A549 (cell line): ENCODE measurements around the gene OSBPL3. TPM values are rescaled to one million over a fixed set of nuclear protein-coding genes. Genes with fewer than 3 reads are reported as not detected.

Experiments
- ATAC-seq, 2 experiments: fragments of 200-7000 bp in 1 of 2; fragments of >200 bp in 1 of 2; cut with Nextera tagmentation in 1 of 2; cut with Tn5 transposase in 1 of 2; 3 replicates each; pipeline versions ENCODE4 v1.8.0 to v1.9.1; 2018 to 2020; ENCODE audit warnings: mild to moderate bottlenecking in 1 of 2, moderate library complexity in 1 of 2
- CTCF ChIA-PET: fragments of 300-600 bp; sonication (Branson Sonifier 250); formaldehyde crosslinking; extraction: SDS; loops from one replicate; lab custom pipeline; 2021; ENCODE audit warnings: antibody characterized with exemption, inconsistent platforms; lab: Yijun Ruan, JAX
- POLR2A ChIA-PET: fragments of 350-600 bp; formaldehyde crosslinking; extraction: SDS; loops from one replicate; lab custom pipeline; 2021; ENCODE audit warnings: antibody characterized with exemption, inconsistent platforms; lab: Yijun Ruan, JAX
- DNase-seq, 2 experiments: peaks; one replicate each; pipeline versions ENCODE4 v3.0.0 to v3.0.0-alpha.2; 2011 to 2016; ENCODE audit warnings: low read depth in 1 of 2, low spot score in 1 of 2
- FAIRE-seq: peaks from 2 replicates; lab custom pipeline; 2011; peaks lifted over from hg19 to GRCh38; lab: Jason Lieb, UNC
- H3K27ac ChIP-seq, 2 experiments: fragments of >200 bp; sonication (Bioruptor Twin); formaldehyde crosslinking; 3 replicates each; pipeline ENCODE4 v1.5.1; 2016 to 2017
- H3K4me1 ChIP-seq: fragments of >200 bp; sonication (Bioruptor Twin); formaldehyde crosslinking; 3 replicates; pipeline ENCODE4 v1.6.1; 2016
- H3K4me2 ChIP-seq: fragments of >200 bp; sonication (Bioruptor Twin); formaldehyde crosslinking; 3 replicates; pipeline ENCODE4 v1.6.1; 2016
- H3K4me3 ChIP-seq: fragments of >200 bp; sonication (Bioruptor Twin); formaldehyde crosslinking; 3 replicates; pipeline ENCODE4 v1.5.1; 2016
- H3K9me3 ChIP-seq: fragments of >200 bp; sonication (Bioruptor Twin); formaldehyde crosslinking; 3 replicates; pipeline ENCODE4 v1.6.1; 2016
- BCL3 ChIP-seq: fragments of >200 bp; sonication (Bioruptor Twin); formaldehyde crosslinking; IDR thresholded peaks from 3 replicates; pipeline ENCODE4 v1.6.1; 2016
- CBX2 ChIP-seq: fragments of 200-600 bp; sonication (generic); IDR thresholded peaks from 2 replicates; pipeline ENCODE4 v1.6.1; 2016; ENCODE audit warnings: low read depth, mild to moderate bottlenecking, borderline replicate concordance
- CBX8 ChIP-seq: fragments of 200-600 bp; sonication (generic); IDR thresholded peaks from 2 replicates; pipeline ENCODE4 v1.6.1; 2016
- CHD4 ChIP-seq: fragments of 200-600 bp; sonication (generic); IDR thresholded peaks from 2 replicates; pipeline ENCODE4 v1.6.1; 2016; ENCODE audit warnings: antibody characterized with exemption, mild to moderate bottlenecking, borderline replicate concordance
- CTCF ChIP-seq: fragments of >200 bp; sonication (Bioruptor Twin); formaldehyde crosslinking; IDR thresholded peaks from 3 replicates; pipeline ENCODE4 v1.5.1; 2016
- ESRRA ChIP-seq: fragments of 150-350 bp; IDR thresholded peaks from 2 replicates; pipeline ENCODE4 v1.6.1; 2014; ENCODE audit warnings: mild to moderate bottlenecking, low read length, borderline replicate concordance
- GATA3 ChIP-seq: IDR thresholded peaks from 2 replicates; pipeline ENCODE4 v1.6.1; 2012; ENCODE audit warnings: borderline replicate concordance
- HDAC2 ChIP-seq: fragments of 200-600 bp; sonication (generic); IDR thresholded peaks from 2 replicates; pipeline ENCODE4 v1.6.1; 2016
- HEYL ChIP-seq: fragments of 250-450 bp; sonication (Bioruptor Pico); IDR thresholded peaks from 2 replicates; pipeline ENCODE4 v1.8.0; 2021; ENCODE audit warnings: mild to moderate bottlenecking, moderate library complexity
- HMGXB4 ChIP-seq: fragments of 250-450 bp; sonication (Bioruptor Pico); IDR thresholded peaks from 2 replicates; pipeline ENCODE4 v1.5.0; 2021; ENCODE audit warnings: mild to moderate bottlenecking, moderate library complexity, borderline replicate concordance
- HOXA7 ChIP-seq: fragments of 250-450 bp; sonication (Bioruptor Pico); IDR thresholded peaks from 2 replicates; pipeline ENCODE4 v1.5.0; 2020; ENCODE audit warnings: mild to moderate bottlenecking, moderate library complexity
- HOXB13 ChIP-seq: fragments of 250-450 bp; sonication (Bioruptor Pico); IDR thresholded peaks from 2 replicates; pipeline ENCODE4 v1.5.0; 2020; ENCODE audit warnings: low read depth, mild to moderate bottlenecking, moderate library complexity
- HOXB5 ChIP-seq: fragments of 250-450 bp; sonication (Bioruptor Pico); IDR thresholded peaks from 2 replicates; pipeline ENCODE4 v1.5.0; 2020; ENCODE audit warnings: mild to moderate bottlenecking, moderate library complexity
- JUN ChIP-seq, 2 experiments: fragments of >200 bp; sonication (Bioruptor Twin); formaldehyde crosslinking; IDR thresholded peaks; 2 replicates in 1 of 2; 3 replicates in 1 of 2; pipeline ENCODE4 v1.6.1; 2016 to 2017
- MAZ ChIP-seq: fragments of 150-350 bp; IDR thresholded peaks from 2 replicates; pipeline ENCODE4 v1.6.1; 2014; ENCODE audit warnings: antibody characterized with exemption, low read depth, low read length, borderline replicate concordance
- NR3C1 ChIP-seq: fragments of >200 bp; sonication (Bioruptor Twin); formaldehyde crosslinking; IDR thresholded peaks from 3 replicates; pipeline ENCODE4 v1.6.1; 2017
- PHF8 ChIP-seq: fragments of 200-600 bp; sonication (generic); IDR thresholded peaks from 2 replicates; pipeline ENCODE4 v1.6.1; 2016; ENCODE audit warnings: low read depth, mild to moderate bottlenecking, antibody characterized with exemption, moderate library complexity, borderline replicate concordance
- POLR2AphosphoS2 ChIP-seq: conservative IDR thresholded peaks from 2 replicates; pipeline ENCODE4 v1.6.1; 2012; ENCODE audit warnings: low read length, improper control_type of control experiment, inconsistent platforms
- RAD21 ChIP-seq, 2 experiments: fragments of >200 bp in 1 of 2; sonication (Bioruptor Twin) in 1 of 2; formaldehyde crosslinking in 1 of 2; IDR thresholded peaks in 1 of 2; conservative IDR thresholded peaks in 1 of 2; 2 replicates in 1 of 2; 3 replicates in 1 of 2; pipeline ENCODE4 v1.6.1; 2012 to 2018; ENCODE audit warnings: inconsistent platforms in 1 of 2
- RARB ChIP-seq: fragments of 250-450 bp; sonication (Bioruptor Pico); IDR thresholded peaks from 2 replicates; pipeline ENCODE4 v1.8.0; 2021; ENCODE audit warnings: mild to moderate bottlenecking, moderate library complexity
- TP53 ChIP-seq: fragments of 250-450 bp; sonication (Bioruptor Pico); IDR thresholded peaks from 2 replicates; pipeline ENCODE4 v1.5.0; 2021; ENCODE audit warnings: mild to moderate bottlenecking, moderate library complexity
- ZFP36 ChIP-seq: fragments of 450-650 bp; IDR thresholded peaks from 2 replicates; pipeline ENCODE4 v1.6.1; 2014; ENCODE audit warnings: borderline replicate concordance; ENCODE audit not compliant: partially characterized antibody
- WGBS: methylation state at CpG from one replicate; pipeline ENCODE4 v1.1.6; 2017; ENCODE audit errors: missing lambda C conversion rate; 5-methylcytosine and 5-hydroxymethylcytosine counted together
- polyA plus RNA-seq, 4 experiments: library from polyadenylated mRNA; depleted of rRNA in 3 of 4; stranded (reverse); fragments of >200 nt; fragmentation: RNase III in 1 of 4; extraction: RNeasy Plus Mini Kit Qiagen cat#74134 plus additional on column Dnase treatment in 1 of 4; gene quantifications; 2 replicates in 3 of 4; 3 replicates in 1 of 4; pipeline ENCODE4 v1.2.3, GENCODE V29; 2011 to 2017

Gene OSBPL3
- polyA plus RNA-seq, 2 of the 4 experiments (the other 2 are of a cell fraction) = 10.9 to 17.4 TPM

DNA sequence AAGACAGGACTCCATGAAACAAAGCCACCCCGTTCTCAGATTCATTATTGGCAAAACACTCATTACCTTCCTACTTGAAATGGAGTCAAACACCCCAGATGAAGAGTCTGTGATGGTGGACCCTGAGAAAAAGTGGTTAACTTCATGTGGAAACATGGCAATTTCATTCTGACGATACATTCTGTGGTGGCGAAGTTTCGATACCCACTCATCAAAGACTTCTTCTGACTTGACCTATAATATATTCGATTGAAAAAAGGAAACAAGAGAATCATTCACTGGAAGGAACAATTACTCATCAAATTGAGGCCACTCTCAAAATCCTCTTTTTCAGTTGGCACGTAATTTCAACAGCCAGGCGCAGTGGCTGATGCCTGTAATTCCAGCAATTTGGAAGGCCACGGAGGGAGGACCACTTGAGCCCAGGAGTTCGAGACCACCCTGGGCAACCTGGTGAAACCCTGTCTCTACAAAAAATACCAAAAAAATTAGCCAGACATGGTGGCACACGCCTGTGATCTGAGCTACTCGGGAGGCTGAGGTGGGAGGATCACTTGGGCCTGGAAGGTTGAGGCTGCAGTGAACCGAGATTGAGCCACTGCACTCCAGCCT, 113.9 kb downstream of the OSBPL3 start:
- no peak overlapping the region for H3K27ac ChIP-seq
- TF ChIP-seq HMGXB4 (CRISPR knock-in tag) (no peak), CTCF (no peak), MAZ (no peak), RAD21 (conservative IDR thresholded peaks at IDR 0.05 in 1 of 2, IDR thresholded peaks at IDR 0.05 in 1 of 2) (no peak), CHD4 (no peak), CBX8 (no peak), ESRRA (no peak)
- H3K9me3 ChIP-seq = no peaks in the 10 kb centered on the region
- POLR2A ChIA-PET = no interaction called here
- 86% methylated on average over 12 of the region's 12 CpGs for WGBS
- H3K4me1 ChIP-seq = no peaks in the 10 kb centered on the region
- ATAC-seq (no peak), DNase-seq (no peak), FAIRE-seq (no peak)
- H3K4me2 ChIP-seq = no peak overlapping the region
- CTCF ChIA-PET = no interaction called here
- no peak overlapping the region for H3K4me3 ChIP-seq

- no peak overlapping the region for H3K4me3 ChIP-seq
- H3K4me1 ChIP-seq = no peaks in the 10 kb centered on the region
- ATAC-seq (no peak), DNase-seq (no peak), FAIRE-seq (no peak)
- H3K9me3 ChIP-seq = no peaks in the 10 kb centered on the region
- TF ChIP-seq HDAC2 (no peak), CBX8 (no peak), HOXB13 (CRISPR knock-in tag) (no peak), BCL3 (no peak), POLR2AphosphoS2 (no peak), PHF8 (no peak), RARB (CRISPR knock-in tag) (no peak), TP53 (CRISPR knock-in tag) (no peak), ZFP36 (no peak)
- no peak overlapping the region for H3K27ac ChIP-seq
- WGBS = 86% methylated on average over 6 of the region's 6 CpGs
- POLR2A ChIA-PET = no interaction called here
- CTCF ChIA-PET = no interaction called here
- no peak overlapping the region for H3K4me2 ChIP-seq
These were observed 115.7 kb downstream of the OSBPL3 start for GRCh38 chr7:24864214-24864817.

- Histone ChIP-seq H3K4me1 (no peaks in the 10 kb centered on the region), H3K4me2 (no peak overlapping the region), H3K4me3 (no peak overlapping the region), H3K9me3 (no peaks in the 10 kb centered on the region)
- no peak for ATAC-seq
- TF ChIP-seq GATA3 = no peak
- no peak for TF ChIP-seq NR3C1
- TF ChIP-seq CHD4 = no peak
- no peak for TF ChIP-seq CBX2
- TF ChIP-seq HOXA7 (CRISPR knock-in tag) = no peak
- no peak for TF ChIP-seq RARB (CRISPR knock-in tag)
- TF ChIP-seq HDAC2 = no peak
- no peak for TF ChIP-seq HEYL
- TF ChIP-seq HOXB5 = no peak
- no peak for TF ChIP-seq BCL3
- TF ChIP-seq HOXB13 (CRISPR knock-in tag) = no peak
- no peak for TF ChIP-seq JUN (IDR thresholded peaks at IDR 0.05)
- TF ChIP-seq, all 56 proteins: peak for 0
- ChIA-PET CTCF (no interaction called here), POLR2A (no interaction called here)
- DNase-seq (no peak), FAIRE-seq (no peak)
- no peak overlapping the region for H3K27ac ChIP-seq
These were observed 116.4 kb downstream of the OSBPL3 start for GRCh38 chr7:24863626-24864025.
